ENCODE data around the gene RHBDD1. TPM values are rescaled to one million over a fixed set of nuclear protein-coding genes. Genes with fewer than 3 reads are reported as not detected.

RHBDD1 gene
- total RNA-seq, 5 donors from 2014 or later (not counting 1 experiment from before 2014, with no cell fraction given), result 41.0 to 53.2 (median 47.8) TPM

DNA sequence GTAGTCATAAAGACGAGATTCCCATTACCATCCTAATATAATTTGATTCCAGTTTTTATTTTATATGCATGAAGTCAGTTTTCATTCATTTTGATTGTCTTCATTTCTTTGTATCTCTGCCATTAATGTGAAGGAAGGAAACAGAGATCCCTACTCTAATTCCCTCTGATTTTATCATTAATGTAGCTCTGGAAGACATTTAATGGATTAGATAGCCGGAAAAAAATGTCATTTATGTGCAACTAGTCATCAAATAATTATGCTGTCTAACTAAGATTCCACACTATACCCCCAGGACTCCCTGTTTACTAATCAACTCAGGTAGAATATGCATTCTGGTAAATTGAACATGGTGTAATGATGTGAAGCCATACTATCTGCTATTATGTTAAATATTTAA lies 19.9 kb downstream of the RHBDD1 start:
- Mint-ChIP-seq H3K27ac (no peak overlapping the region), H3K4me3 (no peak overlapping the region), H3K27me3 (no peaks in the 10 kb centered on the region), H3K4me1 (peaks cover 14 to 20% (median 16%) of the 10 kb centered on the region in 3 donors), H3K36me3 (peaks cover 31% of the 10 kb centered on the region), H3K9me3 (no peaks in the 10 kb centered on the region)
- DNase-seq (no peak), ATAC-seq (replicated peaks in 1 of 4) (no peak)
- ChIA-PET CTCF (interaction anchor here in 1 of 2 donors (1.4 kb wide), 1 partner anchor 10 kb away, joined by 3 read pairs; no protein-coding TSS in a partner anchor), POLR2A (no interaction called here)
- Histone ChIP-seq H3K27me3 (replicated peaks in 1 of 2; ENCODE audit: control insufficient read depth in 2 of 2, extremely low read depth in 1 of 2, insufficient read depth in 2 of 2, low read length in 1 of 2) (no peaks in the 10 kb centered on the region), H3K4me1 (ENCODE audit: control insufficient read depth in 1 of 2, extremely low read depth in 1 of 2, insufficient read depth in 2 of 2, low read length in 2 of 2) (no peaks in the 10 kb centered on the region), H3K36me3 (ENCODE audit: control insufficient read depth in 2 of 2, extremely low read depth in 1 of 2, insufficient read depth in 1 of 2, low read length in 1 of 2) (peaks cover 3 to 5% of the 10 kb centered on the region in 2 donors), H3K9me3 (no peaks in the 10 kb centered on the region), H3K27ac (ENCODE audit: low read length) (no peak overlapping the region), H3K4me3 (ENCODE audit: control insufficient read depth in 1 of 2, extremely low read depth in 1 of 2, low read length in 1 of 2) (no peak overlapping the region)
- WGBS (ENCODE audit: insufficient coverage), result no CpG with 5 or more reads among the region's 2 CpGs

GRCh38 chr2:226860087-226860486 lies 24.2 kb downstream of the RHBDD1 start:
- Mint-ChIP-seq H3K9me3 (no peaks in the 10 kb centered on the region), H3K4me3 (no peak overlapping the region), H3K4me1 (peaks cover 37 to 44% (median 39%) of the 10 kb centered on the region in 3 donors), H3K27me3 (no peaks in the 10 kb centered on the region), H3K36me3 (peaks cover 26% of the 10 kb centered on the region), H3K27ac (no peak overlapping the region)
- Histone ChIP-seq H3K4me1 (ENCODE audit: control insufficient read depth in 1 of 2, extremely low read depth in 1 of 2, insufficient read depth in 2 of 2, low read length in 2 of 2) (peaks cover 0 to 6% of the 10 kb centered on the region in 2 experiments), H3K27me3 (replicated peaks in 1 of 2; ENCODE audit: control insufficient read depth in 2 of 2, extremely low read depth in 1 of 2, insufficient read depth in 2 of 2, low read length in 1 of 2) (no peaks in the 10 kb centered on the region), H3K36me3 (ENCODE audit: control insufficient read depth in 2 of 2, extremely low read depth in 1 of 2, insufficient read depth in 1 of 2, low read length in 1 of 2) (peaks cover 0 to 4% of the 10 kb centered on the region in 2 donors), H3K4me3 (ENCODE audit: control insufficient read depth in 1 of 2, extremely low read depth in 1 of 2, low read length in 1 of 2) (no peak overlapping the region), H3K9me3 (no peaks in the 10 kb centered on the region), H3K27ac (ENCODE audit: low read length) (no peak overlapping the region)
- ChIA-PET CTCF (no interaction called here), POLR2A (no interaction called here)
- DNase-seq, result no peak
- no peak for ATAC-seq (replicated peaks in 1 of 4)

GRCh38 chr2:226862623-226863022 lies 26.8 kb downstream of the RHBDD1 start:
- no peaks in the 10 kb centered on the region for H3K9me3 Mint-ChIP-seq
- H3K27me3 Mint-ChIP-seq, result no peaks in the 10 kb centered on the region
- DNase-seq (no peak), ATAC-seq (replicated peaks in 1 of 4) (no peak)
- no peak overlapping the region for H3K27ac ChIP-seq (ENCODE audit: low read length)
- no peak overlapping the region for H3K4me3 Mint-ChIP-seq
- peaks cover 36 to 47% (median 38%) of the 10 kb centered on the region in 3 donors for H3K4me1 Mint-ChIP-seq
- no CpG with 5 or more reads among the region's 2 CpGs for WGBS (ENCODE audit: insufficient coverage)
- H3K27ac Mint-ChIP-seq, result no peak overlapping the region
- H3K36me3 ChIP-seq (ENCODE audit: control insufficient read depth in 2 of 2, extremely low read depth in 1 of 2, insufficient read depth in 1 of 2, low read length in 1 of 2), result peaks cover 0 to 12% of the 10 kb centered on the region in 2 donors
- H3K36me3 Mint-ChIP-seq, result peaks cover 38% of the 10 kb centered on the region
- peaks cover 0 to 6% of the 10 kb centered on the region in 2 experiments for H3K4me1 ChIP-seq (ENCODE audit: control insufficient read depth in 1 of 2, extremely low read depth in 1 of 2, insufficient read depth in 2 of 2, low read length in 2 of 2)
- no peak overlapping the region for H3K4me3 ChIP-seq (ENCODE audit: control insufficient read depth in 1 of 2, extremely low read depth in 1 of 2, low read length in 1 of 2)
- H3K9me3 ChIP-seq, result no peaks in the 10 kb centered on the region
- ChIA-PET CTCF (interaction anchor here (0.6 kb wide), 2 partner anchors 9 to 1911 kb away, joined by 4 to 6 read pairs; no protein-coding TSS in a partner anchor), POLR2A (interaction anchor here in 1 of 2 donors (0.6 kb wide), 1 partner anchor 310 kb away, joined by 3 read pairs; no protein-coding TSS in a partner anchor)
- no peaks in the 10 kb centered on the region for H3K27me3 ChIP-seq (replicated peaks in 1 of 2; ENCODE audit: control insufficient read depth in 2 of 2, extremely low read depth in 1 of 2, insufficient read depth in 2 of 2, low read length in 1 of 2)

GRCh38 chr2:226865273-226865672 lies 29.4 kb downstream of the RHBDD1 start:
- WGBS (ENCODE audit: insufficient coverage), result 100% methylated on average over 1 of the region's 1 CpG
- H3K27ac ChIP-seq (ENCODE audit: low read length), result no peak overlapping the region
- no peak for DNase-seq
- Mint-ChIP-seq H3K9me3 (no peaks in the 10 kb centered on the region), H3K36me3 (peaks cover 56% of the 10 kb centered on the region), H3K27me3 (no peaks in the 10 kb centered on the region), H3K4me1 (peaks cover 34 to 48% (median 41%) of the 10 kb centered on the region in 3 donors), H3K27ac (no peak overlapping the region), H3K4me3 (no peak overlapping the region)
- no peak overlapping the region for H3K4me3 ChIP-seq (ENCODE audit: control insufficient read depth in 1 of 2, extremely low read depth in 1 of 2, low read length in 1 of 2)
- H3K27me3 ChIP-seq (replicated peaks in 1 of 2; ENCODE audit: control insufficient read depth in 2 of 2, extremely low read depth in 1 of 2, insufficient read depth in 2 of 2, low read length in 1 of 2), result no peaks in the 10 kb centered on the region
- peaks cover 9 to 32% of the 10 kb centered on the region in 2 donors for H3K36me3 ChIP-seq (ENCODE audit: control insufficient read depth in 2 of 2, extremely low read depth in 1 of 2, insufficient read depth in 1 of 2, low read length in 1 of 2)
- ChIA-PET POLR2A (no interaction called here), CTCF (no interaction called here)
- no peak for ATAC-seq (replicated peaks in 1 of 4)
- peaks cover 0 to 12% of the 10 kb centered on the region in 2 experiments for H3K4me1 ChIP-seq (ENCODE audit: control insufficient read depth in 1 of 2, extremely low read depth in 1 of 2, insufficient read depth in 2 of 2, low read length in 2 of 2)
- no peaks in the 10 kb centered on the region for H3K9me3 ChIP-seq

GRCh38 chr2:226865710-226866109 lies 29.9 kb downstream of the RHBDD1 start:
- Histone ChIP-seq H3K36me3 (ENCODE audit: control insufficient read depth in 2 of 2, extremely low read depth in 1 of 2, insufficient read depth in 1 of 2, low read length in 1 of 2) (peaks cover 9 to 32% of the 10 kb centered on the region in 2 donors), H3K4me3 (ENCODE audit: control insufficient read depth in 1 of 2, extremely low read depth in 1 of 2, low read length in 1 of 2) (no peak overlapping the region), H3K9me3 (no peaks in the 10 kb centered on the region), H3K27ac (ENCODE audit: low read length) (no peak overlapping the region), H3K4me1 (ENCODE audit: control insufficient read depth in 1 of 2, extremely low read depth in 1 of 2, insufficient read depth in 2 of 2, low read length in 2 of 2) (peaks cover 0 to 12% of the 10 kb centered on the region in 2 experiments), H3K27me3 (replicated peaks in 1 of 2; ENCODE audit: control insufficient read depth in 2 of 2, extremely low read depth in 1 of 2, insufficient read depth in 2 of 2, low read length in 1 of 2) (no peaks in the 10 kb centered on the region)
- Mint-ChIP-seq H3K4me1 (peaks cover 34 to 46% (median 38%) of the 10 kb centered on the region in 3 donors), H3K36me3 (peaks cover 61% of the 10 kb centered on the region), H3K27ac (no peak overlapping the region), H3K27me3 (no peaks in the 10 kb centered on the region), H3K4me3 (no peak overlapping the region), H3K9me3 (no peaks in the 10 kb centered on the region)
- ATAC-seq (replicated peaks in 1 of 4) (no peak), DNase-seq (no peak)
- WGBS (ENCODE audit: insufficient coverage), result 86% methylated on average over 1 of the region's 6 CpGs
- ChIA-PET CTCF (no interaction called here), POLR2A (no interaction called here)

- Mint-ChIP-seq H3K9me3 (no peaks in the 10 kb centered on the region), H3K27me3 (no peaks in the 10 kb centered on the region), H3K36me3 (peaks cover 73% of the 10 kb centered on the region), H3K4me1 (peaks cover 16 to 28% (median 25%) of the 10 kb centered on the region in 3 donors), H3K27ac (no peak overlapping the region), H3K4me3 (no peak overlapping the region)
- H3K27ac ChIP-seq (ENCODE audit: low read length), result no peak overlapping the region
- CTCF ChIA-PET, result no interaction called here
- peaks cover 0 to 6% of the 10 kb centered on the region in 2 experiments for H3K4me1 ChIP-seq (ENCODE audit: control insufficient read depth in 1 of 2, extremely low read depth in 1 of 2, insufficient read depth in 2 of 2, low read length in 2 of 2)
- no peaks in the 10 kb centered on the region for H3K27me3 ChIP-seq (replicated peaks in 1 of 2; ENCODE audit: control insufficient read depth in 2 of 2, extremely low read depth in 1 of 2, insufficient read depth in 2 of 2, low read length in 1 of 2)
- no peak for DNase-seq
- ATAC-seq (replicated peaks in 1 of 4), result no peak
- no peaks in the 10 kb centered on the region for H3K9me3 ChIP-seq
- 89% methylated on average over 3 of the region's 7 CpGs for WGBS (ENCODE audit: insufficient coverage)
- peaks cover 9 to 32% of the 10 kb centered on the region in 2 donors for H3K36me3 ChIP-seq (ENCODE audit: control insufficient read depth in 2 of 2, extremely low read depth in 1 of 2, insufficient read depth in 1 of 2, low read length in 1 of 2)
- POLR2A ChIA-PET, result no interaction called here
- H3K4me3 ChIP-seq (ENCODE audit: control insufficient read depth in 1 of 2, extremely low read depth in 1 of 2, low read length in 1 of 2), result no peak overlapping the region
These were observed 32.7 kb downstream of the RHBDD1 start for GRCh38 chr2:226868331-226869162.
